ENCODE data around the gene KCNJ12. TPM values are rescaled to one million over a fixed set of nuclear protein-coding genes. Genes with fewer than 3 reads are reported as not detected.
"Not testable (repeated sequence)": the region's sequence is repeated elsewhere in the genome, so short reads cannot be mapped to it uniquely, and the experiment has no call there.

The KCNJ12 gene
- total and polyA plus RNA-seq, 4 donors, result 2.6 to 7.0 (median 3.4) TPM

GRCh38 chr17:21341279-21341678, 34.9 kb upstream of the KCNJ12 start:
- peaks cover 10% of the 10 kb centered on the region for H3K4me1 ChIP-seq (ENCODE audit: control insufficient read depth, insufficient read depth, low read length)
- H3K9me3 ChIP-seq (ENCODE audit: control insufficient read depth, insufficient read depth, low read length); H3K36me3 ChIP-seq (ENCODE audit: control insufficient read depth, insufficient read depth, low read length); H3K4me3 ChIP-seq (ENCODE audit: low read depth, low read length); H3K27ac ChIP-seq (ENCODE audit: low read depth, low read length); H3K27me3 ChIP-seq (ENCODE audit: control insufficient read depth, insufficient read depth, low read length); DNase-seq (ENCODE audit: low read depth in 4 of 6, low spot score in 6 of 6): not testable (repeated sequence)
- WGBS (ENCODE audit: insufficient coverage), result 88% methylated on average over 1 of the region's 4 CpGs

GRCh38 chr17:21341925-21342540, 34.1 kb upstream of the KCNJ12 start:
- H3K27ac ChIP-seq (ENCODE audit: low read depth, low read length); DNase-seq (ENCODE audit: low read depth in 4 of 6, low spot score in 6 of 6); H3K9me3 ChIP-seq (ENCODE audit: control insufficient read depth, insufficient read depth, low read length); H3K36me3 ChIP-seq (ENCODE audit: control insufficient read depth, insufficient read depth, low read length); H3K27me3 ChIP-seq (ENCODE audit: control insufficient read depth, insufficient read depth, low read length); H3K4me3 ChIP-seq (ENCODE audit: low read depth, low read length): not testable (repeated sequence)
- peaks cover 10% of the 10 kb centered on the region for H3K4me1 ChIP-seq (ENCODE audit: control insufficient read depth, insufficient read depth, low read length)
- WGBS (ENCODE audit: insufficient coverage), result 78% methylated on average over 7 of the region's 8 CpGs

- H3K4me1 ChIP-seq (ENCODE audit: control insufficient read depth, insufficient read depth, low read length), result peaks cover 10% of the 10 kb centered on the region
- H3K9me3 ChIP-seq (ENCODE audit: control insufficient read depth, insufficient read depth, low read length); H3K27ac ChIP-seq (ENCODE audit: low read depth, low read length); H3K36me3 ChIP-seq (ENCODE audit: control insufficient read depth, insufficient read depth, low read length); H3K27me3 ChIP-seq (ENCODE audit: control insufficient read depth, insufficient read depth, low read length); H3K4me3 ChIP-seq (ENCODE audit: low read depth, low read length); DNase-seq (ENCODE audit: low read depth in 4 of 6, low spot score in 6 of 6): not testable (repeated sequence)
- WGBS (ENCODE audit: insufficient coverage), result 67% methylated on average over 7 of the region's 11 CpGs
These were observed 32.9 kb upstream of the KCNJ12 start for GRCh38 chr17:21343061-21343949.

GRCh38 chr17:21344801-21345200, 31.4 kb upstream of the KCNJ12 start:
- not testable (repeated sequence) for DNase-seq (ENCODE audit: low read depth in 4 of 6, low spot score in 6 of 6); H3K4me1 ChIP-seq (ENCODE audit: control insufficient read depth, insufficient read depth, low read length); H3K27ac ChIP-seq (ENCODE audit: low read depth, low read length); H3K27me3 ChIP-seq (ENCODE audit: control insufficient read depth, insufficient read depth, low read length); H3K9me3 ChIP-seq (ENCODE audit: control insufficient read depth, insufficient read depth, low read length); H3K36me3 ChIP-seq (ENCODE audit: control insufficient read depth, insufficient read depth, low read length); H3K4me3 ChIP-seq (ENCODE audit: low read depth, low read length)
- no CpG with 5 or more reads among the region's 4 CpGs for WGBS (ENCODE audit: insufficient coverage)

DNA sequence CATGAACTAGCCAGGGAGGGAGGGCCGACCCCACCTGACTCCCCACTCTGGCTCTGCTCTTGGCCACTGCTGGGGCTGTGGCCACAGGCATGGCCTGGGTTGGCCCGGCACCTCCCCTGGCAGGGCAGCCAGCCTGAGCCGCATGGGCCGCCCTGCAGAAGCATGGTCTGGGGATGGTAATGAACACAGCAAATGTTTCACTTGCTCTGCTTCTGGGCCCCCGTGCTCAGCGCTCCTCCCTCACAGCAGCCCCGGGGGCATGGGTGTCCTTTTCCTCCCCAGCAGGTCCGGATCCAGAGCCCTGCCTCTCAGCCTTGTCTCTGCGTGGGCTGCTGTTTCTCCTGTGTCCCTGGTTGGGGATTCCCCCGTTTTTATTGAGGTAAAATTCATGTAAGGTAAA, 30.9 kb upstream of the KCNJ12 start:
- WGBS (ENCODE audit: insufficient coverage), result 68% methylated on average over 5 of the region's 10 CpGs

DNA sequence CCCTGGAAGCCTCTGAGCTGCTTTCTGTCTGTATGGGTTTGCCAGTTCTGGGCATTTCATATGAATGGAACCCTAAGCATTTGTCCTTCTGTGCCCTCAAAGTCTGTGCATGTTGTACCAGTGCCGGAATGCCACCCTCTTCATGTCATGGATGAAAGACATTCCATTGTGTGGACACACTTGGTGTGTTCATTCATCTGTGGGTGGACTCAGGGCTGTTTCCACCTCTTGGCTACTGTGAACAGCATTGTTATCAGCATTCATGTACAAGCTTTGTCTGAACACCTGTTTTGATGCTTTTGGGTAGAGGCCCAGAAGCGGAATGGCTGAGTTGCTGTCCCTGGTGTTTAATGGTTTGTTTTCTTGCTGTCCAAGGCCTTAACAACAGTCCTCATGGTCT, 30.1 kb upstream of the KCNJ12 start:
- DNase-seq (ENCODE audit: low read depth in 4 of 6, low spot score in 6 of 6); H3K27ac ChIP-seq (ENCODE audit: low read depth, low read length); H3K9me3 ChIP-seq (ENCODE audit: control insufficient read depth, insufficient read depth, low read length); H3K4me1 ChIP-seq (ENCODE audit: control insufficient read depth, insufficient read depth, low read length); H3K27me3 ChIP-seq (ENCODE audit: control insufficient read depth, insufficient read depth, low read length); H3K36me3 ChIP-seq (ENCODE audit: control insufficient read depth, insufficient read depth, low read length); H3K4me3 ChIP-seq (ENCODE audit: low read depth, low read length): not testable (repeated sequence)
- no CpG with 5 or more reads among the region's 2 CpGs for WGBS (ENCODE audit: insufficient coverage)

More for the DNA sequence above, 30.9 kb upstream of the KCNJ12 start:
- Histone ChIP-seq H3K4me3 (ENCODE audit: low read depth, low read length) (no peak overlapping the region), H3K36me3 (ENCODE audit: control insufficient read depth, insufficient read depth, low read length) (no peaks in the 10 kb centered on the region), H3K27me3 (ENCODE audit: control insufficient read depth, insufficient read depth, low read length) (no peaks in the 10 kb centered on the region), H3K9me3 (ENCODE audit: control insufficient read depth, insufficient read depth, low read length) (no peaks in the 10 kb centered on the region), H3K4me1 (ENCODE audit: control insufficient read depth, insufficient read depth, low read length) (peaks cover 7% of the 10 kb centered on the region), H3K27ac (ENCODE audit: low read depth, low read length) (no peak overlapping the region)
- DNase-seq (ENCODE audit: low read depth in 4 of 6, low spot score in 6 of 6), result no peak

- DNase-seq (ENCODE audit: low read depth in 4 of 6, low spot score in 6 of 6); H3K36me3 ChIP-seq (ENCODE audit: control insufficient read depth, insufficient read depth, low read length); H3K9me3 ChIP-seq (ENCODE audit: control insufficient read depth, insufficient read depth, low read length); H3K4me3 ChIP-seq (ENCODE audit: low read depth, low read length); H3K27ac ChIP-seq (ENCODE audit: low read depth, low read length); H3K4me1 ChIP-seq (ENCODE audit: control insufficient read depth, insufficient read depth, low read length); H3K27me3 ChIP-seq (ENCODE audit: control insufficient read depth, insufficient read depth, low read length): not testable (repeated sequence)
- WGBS (ENCODE audit: insufficient coverage), result no CpG with 5 or more reads among the region's 10 CpGs
These were observed 29.4 kb upstream of the KCNJ12 start for GRCh38 chr17:21346651-21347250.

DNA sequence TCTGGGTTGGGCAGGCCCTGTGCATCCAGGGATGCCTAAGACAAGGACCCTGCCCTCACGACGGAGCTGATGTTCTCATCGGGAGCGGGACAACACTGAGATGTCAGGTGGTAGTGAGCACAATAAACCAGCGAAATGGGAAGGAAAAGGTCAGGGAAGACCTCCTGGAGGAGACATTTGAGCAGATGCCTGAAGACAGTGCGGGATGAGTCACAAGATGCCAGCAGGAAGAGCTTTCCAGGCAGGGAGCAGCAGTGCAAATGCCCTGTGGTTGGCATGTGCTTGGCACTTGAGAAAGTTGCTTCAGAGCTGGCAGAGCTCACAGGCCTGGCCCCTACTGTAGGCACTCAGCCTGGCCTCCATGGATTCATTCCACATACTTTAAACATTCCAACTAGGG, 28.5 kb upstream of the KCNJ12 start:
- not testable (repeated sequence) for H3K27me3 ChIP-seq (ENCODE audit: control insufficient read depth, insufficient read depth, low read length); H3K4me3 ChIP-seq (ENCODE audit: low read depth, low read length); DNase-seq (ENCODE audit: low read depth in 4 of 6, low spot score in 6 of 6); H3K4me1 ChIP-seq (ENCODE audit: control insufficient read depth, insufficient read depth, low read length); H3K9me3 ChIP-seq (ENCODE audit: control insufficient read depth, insufficient read depth, low read length); H3K36me3 ChIP-seq (ENCODE audit: control insufficient read depth, insufficient read depth, low read length); H3K27ac ChIP-seq (ENCODE audit: low read depth, low read length)
- WGBS (ENCODE audit: insufficient coverage), result no CpG with 5 or more reads among the region's 6 CpGs

DNA sequence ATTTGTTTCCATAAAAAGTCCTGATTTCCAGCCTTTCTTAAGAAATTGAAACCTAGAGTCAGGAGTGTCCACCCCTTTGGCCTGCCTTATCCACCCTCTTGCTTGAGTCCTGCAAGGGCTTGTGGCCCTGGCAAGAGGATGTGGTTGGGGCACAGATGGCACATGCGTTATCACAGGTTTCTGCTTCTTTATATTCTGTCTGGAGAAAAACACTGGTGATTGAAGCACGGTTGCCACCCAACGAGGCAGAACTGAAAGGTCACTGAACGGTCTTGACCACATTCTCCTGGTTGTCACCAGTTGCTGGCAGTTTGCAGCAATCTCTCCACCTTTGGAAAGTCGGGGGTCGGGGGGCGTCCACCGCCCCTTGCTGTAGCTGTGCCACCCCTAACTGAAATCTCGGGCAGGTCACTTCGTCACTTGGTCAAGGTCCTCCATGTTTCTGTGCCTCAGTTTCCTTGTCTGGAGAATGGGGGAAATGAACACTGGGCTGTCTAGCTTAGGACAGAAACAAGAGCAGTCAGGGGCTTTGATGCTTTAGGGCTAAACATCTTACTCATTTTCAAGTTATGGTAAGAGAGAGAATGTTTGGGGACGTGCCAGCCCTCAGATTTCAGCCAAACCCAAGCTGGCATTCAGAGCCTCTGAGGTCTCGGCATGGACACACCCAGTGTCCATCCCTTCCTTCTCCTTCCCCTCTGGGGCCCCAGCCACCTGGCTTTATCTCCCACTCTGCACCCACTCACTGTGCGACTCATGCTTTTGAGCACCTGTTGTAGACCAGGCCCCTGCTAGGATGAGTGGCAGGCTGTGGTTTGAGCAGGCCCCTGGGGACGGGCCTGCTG, 27.9 kb upstream of the KCNJ12 start:
- not testable (repeated sequence) for DNase-seq (ENCODE audit: low read depth in 4 of 6, low spot score in 6 of 6); H3K27ac ChIP-seq (ENCODE audit: low read depth, low read length); H3K4me3 ChIP-seq (ENCODE audit: low read depth, low read length); H3K4me1 ChIP-seq (ENCODE audit: control insufficient read depth, insufficient read depth, low read length); H3K27me3 ChIP-seq (ENCODE audit: control insufficient read depth, insufficient read depth, low read length); H3K9me3 ChIP-seq (ENCODE audit: control insufficient read depth, insufficient read depth, low read length); H3K36me3 ChIP-seq (ENCODE audit: control insufficient read depth, insufficient read depth, low read length)
- no CpG with 5 or more reads among the region's 14 CpGs for WGBS (ENCODE audit: insufficient coverage)
